HEK293T (cell line): ENCODE measurements around the gene RCAN2.

Experiments
- BHLHE40 ChIP-seq: fragments of 450-650 bp; IDR thresholded peaks from 2 replicates; pipeline ENCODE4 v1.6.1; 2016; ENCODE audit warnings: mild to moderate bottlenecking, moderate library complexity, borderline replicate concordance
- NFRKB ChIP-seq: fragments of 450-650 bp; IDR thresholded peaks from 2 replicates; pipeline ENCODE4 v1.6.1; 2016; ENCODE audit warnings: mild to moderate bottlenecking, moderate library complexity
- SUZ12 ChIP-seq: fragments of 450-650 bp; IDR thresholded peaks from 2 replicates; pipeline ENCODE4 v1.6.1; 2016; ENCODE audit warnings: mild to moderate bottlenecking
- ZNF384 ChIP-seq: fragments of 450-650 bp; IDR thresholded peaks from 2 replicates; pipeline ENCODE4 v1.6.1; 2016

DNA sequence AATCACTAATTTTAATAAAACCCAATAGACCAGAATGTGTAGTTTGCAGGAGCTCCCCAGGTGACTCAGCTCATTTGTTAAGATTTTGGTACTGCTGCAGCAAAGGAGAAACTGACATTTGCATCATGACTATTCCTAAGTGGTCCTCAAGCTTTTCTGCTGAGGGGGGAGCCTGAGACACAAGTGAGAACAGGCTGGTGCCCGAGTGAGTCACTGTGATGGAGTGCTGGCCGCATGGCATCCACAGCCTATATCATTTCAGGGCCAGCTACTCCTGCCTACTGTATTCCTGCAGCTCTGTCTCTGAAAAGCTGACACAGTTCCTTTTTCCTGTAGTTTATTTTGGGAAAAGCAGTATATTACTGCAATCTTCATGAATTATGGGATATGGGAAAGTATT, 206.8 kb downstream of the RCAN2 start:
- TF ChIP-seq BHLHE40 (no peak), NFRKB (no peak), SUZ12 (no peak), ZNF384 (no peak)
